VCaP (cell line): ENCODE data around the gene FUOM.

Experiments used
- H3K27ac ChIP-seq: fragments of 450-650 bp; 2 replicates; pipeline ENCODE4 v1.5.1; 2017
- CTCF ChIP-seq: fragments of 450-650 bp; conservative IDR thresholded peaks from 2 replicates; pipeline ENCODE4 v1.5.1; 2017; ENCODE audit warnings: mild to moderate bottlenecking, moderate library complexity

Gene FUOM

GRCh38 chr10:133312016-133312768 is 45.6 kb downstream of the FUOM start:
- no peak overlapping the region for H3K27ac ChIP-seq
- no peak for TF ChIP-seq CTCF

- H3K27ac ChIP-seq = no peak overlapping the region
- no peak for TF ChIP-seq CTCF
Observed at GRCh38 chr10:133311570-133311969, 46.2 kb downstream of the FUOM start.

- H3K27ac ChIP-seq = peak overlapping the region; percentile 90
- TF ChIP-seq CTCF = no peak
Observed at GRCh38 chr10:133310789-133311188, 47.0 kb downstream of the FUOM start.

GRCh38 chr10:133310399-133310755 is 47.4 kb downstream of the FUOM start:
- peak overlapping the region; percentile 90 for H3K27ac ChIP-seq
- no peak for TF ChIP-seq CTCF

GRCh38 chr10:133309720-133310398 is 48.0 kb downstream of the FUOM start:
- H3K27ac ChIP-seq = peak overlapping the region; percentile 90
- no peak for TF ChIP-seq CTCF

GRCh38 chr10:133309100-133309719 is 48.6 kb downstream of the FUOM start:
- 0 out of 2 replicates have a peak, but pooled peaks have one; percentile 11 for TF ChIP-seq CTCF
- H3K27ac ChIP-seq = peak overlapping the region; percentile 90

- H3K27ac ChIP-seq = peak within 1 kb of the TSS; percentile 90
- no peak for TF ChIP-seq CTCF
Observed at GRCh38 chr10:133308421-133309099, 49.3 kb downstream of the FUOM start, which contains the start of the genes TUBGCP2 and ZNF511. Gene TUBGCP2 (minus strand): TSS chr10:133308872. CDS start chr10:133302941, 5,931 bp downstream. Gene ZNF511 (plus strand): TSS chr10:133308914. CDS start chr10:133308944, 30 bp downstream.
